MG63 (cell line): Measurements from ENCODE around the gene F13A1. TPM values are rescaled to one million over a fixed set of nuclear protein-coding genes. Genes with fewer than 3 reads are reported as not detected.
A peak's percentile ranks its signal among the peaks of the same experiment; 100 is the strongest.

ENCODE experiments used
- DNase-seq: peaks from one replicate; pipeline ENCODE4 v3.0.0-alpha.2; 2020
- H3K27me3 ChIP-seq: fragments of 250-450 bp; sonication (Bioruptor Pico); 2 replicates; pipeline ENCODE4 v1.5.1; 2020; ENCODE audit warnings: mild to moderate bottlenecking, moderate library complexity
- H3K36me3 ChIP-seq: fragments of 250-450 bp; sonication (Bioruptor Pico); 2 replicates; pipeline ENCODE4 v1.5.1; 2020; ENCODE audit warnings: mild to moderate bottlenecking, moderate library complexity
- H3K4me3 ChIP-seq: fragments of 250-450 bp; sonication (Bioruptor Pico); 2 replicates; pipeline ENCODE4 v1.5.1; 2020; ENCODE audit warnings: mild to moderate bottlenecking, moderate library complexity
- H3K9me3 ChIP-seq: fragments of 250-450 bp; sonication (Bioruptor Pico); 2 replicates; pipeline ENCODE4 v1.5.1; 2020; ENCODE audit warnings: mild to moderate bottlenecking, moderate library complexity
- total RNA-seq: library from RNA; depleted of rRNA; stranded (reverse); fragments of >200 nt; shearing (Covaris generic); gene quantifications from 2 replicates; pipeline ENCODE4 v1.2.3, GENCODE V29; 2014; ENCODE audit warnings: low replicate concordance

The F13A1 gene
- total RNA-seq, 1 experiment from 2014 or later = not detected

DNA sequence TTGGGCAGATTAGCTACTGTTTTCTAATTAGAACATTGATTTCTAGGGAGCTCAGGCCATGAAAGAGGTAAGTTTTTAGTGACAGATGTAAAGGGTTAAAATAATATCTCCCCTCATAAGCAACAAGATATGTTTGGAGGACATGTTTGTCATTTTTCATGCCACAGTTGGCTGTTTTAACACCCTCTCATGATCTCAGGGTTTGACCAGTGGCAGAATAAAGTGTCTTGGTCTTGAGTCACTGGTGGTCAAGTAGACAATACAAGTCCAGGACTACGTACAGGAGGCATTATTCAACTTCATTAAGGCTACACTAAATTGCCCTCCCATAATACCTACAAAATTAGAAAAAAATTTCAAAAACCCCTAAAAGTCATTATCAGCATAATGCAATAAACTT lies 92.6 kb downstream of the F13A1 start:
- no peak for DNase-seq
- no peaks in the 10 kb centered on the region for H3K27me3 ChIP-seq
- no peak overlapping the region for H3K4me3 ChIP-seq
- no peaks in the 10 kb centered on the region for H3K9me3 ChIP-seq
- H3K36me3 ChIP-seq = no peaks in the 10 kb centered on the region

DNA sequence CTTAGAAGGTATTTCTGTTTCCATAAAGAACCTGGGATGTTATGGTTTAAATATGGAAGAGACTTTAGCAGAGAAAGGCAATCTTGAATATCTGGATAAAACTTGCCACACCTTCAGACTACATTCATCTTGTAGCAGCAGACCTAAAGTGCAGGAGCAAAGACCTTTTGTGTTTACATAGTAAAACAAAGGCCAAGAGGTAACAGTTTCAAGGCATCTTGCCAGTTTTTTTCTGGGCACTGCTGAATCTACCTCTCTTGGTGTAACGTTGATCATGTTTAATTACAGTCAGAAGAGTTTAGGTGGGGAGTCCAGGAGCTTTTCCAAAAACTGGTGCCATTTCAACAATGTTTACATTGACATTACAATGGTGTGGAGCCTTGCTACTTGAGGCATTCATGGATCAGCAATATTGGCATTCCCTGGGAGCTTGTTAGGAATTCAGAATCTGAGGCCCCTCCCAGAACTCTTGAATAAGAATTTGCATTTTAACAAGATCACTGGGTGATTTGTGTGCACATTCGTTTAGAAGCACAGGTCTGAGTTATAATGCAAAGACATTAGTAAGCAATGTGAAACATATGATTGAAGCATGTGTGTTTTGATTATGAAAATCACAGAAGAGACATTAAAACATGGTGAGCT lies 94.5 kb downstream of the F13A1 start:
- no peak for DNase-seq
- no peak overlapping the region for H3K4me3 ChIP-seq
- H3K27me3 ChIP-seq = no peaks in the 10 kb centered on the region
- no peaks in the 10 kb centered on the region for H3K36me3 ChIP-seq
- H3K9me3 ChIP-seq = no peaks in the 10 kb centered on the region

- DNase-seq = no peak
- no peaks in the 10 kb centered on the region for H3K36me3 ChIP-seq
- H3K4me3 ChIP-seq = no peak overlapping the region
- H3K27me3 ChIP-seq = no peaks in the 10 kb centered on the region
- no peaks in the 10 kb centered on the region for H3K9me3 ChIP-seq
Observed at GRCh38 chr6:6224933-6225486, 95.5 kb downstream of the F13A1 start.

GRCh38 chr6:6221787-6222535 lies 98.5 kb downstream of the F13A1 start:
- no peak for DNase-seq
- no peak overlapping the region for H3K4me3 ChIP-seq
- no peaks in the 10 kb centered on the region for H3K36me3 ChIP-seq
- H3K27me3 ChIP-seq = no peaks in the 10 kb centered on the region
- H3K9me3 ChIP-seq = no peaks in the 10 kb centered on the region

DNA sequence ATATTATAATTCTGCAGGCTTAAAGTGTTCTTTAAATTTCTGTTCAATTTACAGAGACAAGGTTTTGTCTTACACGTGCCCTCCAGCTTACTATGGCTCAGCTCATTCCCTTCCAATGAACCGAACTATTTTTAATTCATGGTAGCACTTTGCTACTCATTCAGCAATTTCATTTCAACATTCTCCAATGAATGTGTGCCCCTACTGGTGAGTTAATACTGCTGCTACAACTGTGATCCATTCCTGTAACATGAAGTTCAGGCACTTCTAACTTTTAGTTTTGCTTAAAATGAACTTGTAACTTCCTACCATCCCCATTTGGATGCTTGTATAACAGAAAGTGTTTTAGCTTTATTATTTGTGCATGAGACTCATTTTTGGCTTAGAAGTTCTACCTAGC lies 99.7 kb downstream of the F13A1 start:
- Histone ChIP-seq H3K36me3 (no peaks in the 10 kb centered on the region), H3K9me3 (no peaks in the 10 kb centered on the region), H3K27me3 (no peaks in the 10 kb centered on the region), H3K4me3 (no peak overlapping the region)
- DNase-seq = no peak

DNA sequence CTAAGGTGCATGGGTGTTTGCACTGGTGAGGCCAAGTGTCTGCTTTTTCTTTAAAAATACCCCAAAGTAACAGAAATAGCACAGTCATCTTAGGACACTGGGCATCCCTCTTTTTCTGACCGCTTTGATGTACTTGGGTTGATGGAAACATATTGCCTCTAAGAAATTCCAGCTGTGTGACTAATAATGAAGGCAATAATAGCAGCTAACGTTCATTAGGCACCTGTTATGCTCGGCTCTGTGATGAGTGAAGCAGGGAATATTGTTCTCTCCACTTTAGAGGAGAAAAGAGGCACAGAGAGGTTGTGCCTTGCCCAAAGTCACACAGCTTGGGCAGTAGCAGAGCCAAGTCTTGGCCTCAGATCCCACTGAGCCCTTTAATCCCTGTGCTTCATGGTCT lies 100.7 kb downstream of the F13A1 start:
- no peak for DNase-seq
- Histone ChIP-seq H3K9me3 (no peaks in the 10 kb centered on the region), H3K27me3 (no peaks in the 10 kb centered on the region), H3K36me3 (no peaks in the 10 kb centered on the region), H3K4me3 (no peak overlapping the region)

- DNase-seq = peak; percentile 16
- H3K9me3 ChIP-seq = no peaks in the 10 kb centered on the region
- H3K27me3 ChIP-seq = no peaks in the 10 kb centered on the region
- H3K4me3 ChIP-seq = no peak overlapping the region
- no peaks in the 10 kb centered on the region for H3K36me3 ChIP-seq
Observed at GRCh38 chr6:6218759-6219085, 101.7 kb downstream of the F13A1 start.

GRCh38 chr6:6217855-6218758 lies 102.4 kb downstream of the F13A1 start:
- Histone ChIP-seq H3K4me3 (no peak overlapping the region), H3K27me3 (no peaks in the 10 kb centered on the region)

GRCh38 chr6:6210994-6211393 lies 109.5 kb downstream of the F13A1 start:
- no peaks in the 10 kb centered on the region for H3K36me3 ChIP-seq
- H3K27me3 ChIP-seq = no peaks in the 10 kb centered on the region
- H3K4me3 ChIP-seq = no peak overlapping the region
- no peaks in the 10 kb centered on the region for H3K9me3 ChIP-seq
- no peak for DNase-seq

More at GRCh38 chr6:6217855-6218758, 102.4 kb downstream of the F13A1 start:
- H3K36me3 ChIP-seq = no peaks in the 10 kb centered on the region
- no peak for DNase-seq
- no peaks in the 10 kb centered on the region for H3K9me3 ChIP-seq

DNA sequence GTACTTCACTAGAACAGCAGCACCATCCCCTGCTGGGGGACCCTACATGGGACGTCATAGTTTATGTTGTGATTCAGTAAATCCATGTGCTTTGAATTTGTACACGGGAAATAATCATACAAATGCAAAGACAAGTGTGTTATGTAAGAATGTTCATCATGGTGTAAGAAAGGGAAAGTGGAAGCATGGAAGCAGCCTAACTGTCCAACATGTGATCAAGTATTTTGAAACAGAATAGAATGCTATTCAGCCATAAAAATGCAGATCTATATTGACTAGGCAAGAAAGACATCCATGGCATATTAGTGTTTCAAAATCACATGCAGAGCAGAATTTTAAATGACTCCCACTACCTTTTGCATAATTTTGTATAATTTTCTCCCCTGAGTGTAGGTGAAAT lies 117.6 kb downstream of the F13A1 start:
- H3K27me3 ChIP-seq = no peaks in the 10 kb centered on the region
- no peaks in the 10 kb centered on the region for H3K9me3 ChIP-seq
- no peaks in the 10 kb centered on the region for H3K36me3 ChIP-seq
- no peak for DNase-seq
- H3K4me3 ChIP-seq = no peak overlapping the region

DNA sequence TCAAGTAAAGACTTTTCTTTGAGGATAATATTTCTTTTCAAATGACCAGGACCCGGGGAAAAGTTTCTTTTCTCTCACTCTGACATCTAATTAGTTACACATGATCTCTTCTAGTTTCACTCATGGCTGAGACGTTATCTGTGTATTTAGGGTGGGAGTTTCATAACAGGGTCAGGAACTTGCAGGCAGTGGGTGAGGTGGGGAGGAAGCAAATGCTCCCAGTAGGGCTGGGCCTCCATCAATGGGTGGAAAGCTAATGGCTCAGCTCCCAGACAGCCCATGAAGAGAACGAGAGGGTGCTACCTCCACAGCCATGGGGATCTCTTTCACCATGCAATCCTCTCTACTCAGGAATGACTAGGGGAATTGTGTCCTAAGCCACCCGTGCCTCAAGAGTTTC lies 119.3 kb downstream of the F13A1 start:
- Histone ChIP-seq H3K27me3 (no peaks in the 10 kb centered on the region), H3K4me3 (no peak overlapping the region), H3K9me3 (no peaks in the 10 kb centered on the region), H3K36me3 (no peaks in the 10 kb centered on the region)
- no peak for DNase-seq

DNA sequence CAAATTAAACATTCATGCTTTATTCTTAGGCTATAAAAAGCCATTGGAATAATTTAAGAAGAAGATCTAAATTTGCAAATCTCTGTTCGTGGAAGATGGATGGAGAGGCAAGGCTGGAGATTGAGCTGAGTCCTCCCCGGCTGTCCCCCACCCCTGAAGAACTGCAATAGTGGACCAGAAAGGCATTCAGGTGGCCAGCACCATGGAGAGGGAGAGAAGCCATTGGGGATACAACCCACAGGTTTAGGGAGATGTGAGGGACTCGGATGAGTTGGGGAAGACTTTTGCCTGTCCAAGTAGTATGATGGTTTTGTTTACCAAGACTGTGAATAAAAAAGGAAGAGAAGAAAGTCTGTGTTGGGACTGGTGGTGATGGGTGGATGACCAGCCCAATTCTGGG lies 120.8 kb downstream of the F13A1 start:
- no peak for DNase-seq
- no peak overlapping the region for H3K4me3 ChIP-seq
- no peaks in the 10 kb centered on the region for H3K36me3 ChIP-seq
- no peaks in the 10 kb centered on the region for H3K27me3 ChIP-seq
- no peaks in the 10 kb centered on the region for H3K9me3 ChIP-seq

DNA sequence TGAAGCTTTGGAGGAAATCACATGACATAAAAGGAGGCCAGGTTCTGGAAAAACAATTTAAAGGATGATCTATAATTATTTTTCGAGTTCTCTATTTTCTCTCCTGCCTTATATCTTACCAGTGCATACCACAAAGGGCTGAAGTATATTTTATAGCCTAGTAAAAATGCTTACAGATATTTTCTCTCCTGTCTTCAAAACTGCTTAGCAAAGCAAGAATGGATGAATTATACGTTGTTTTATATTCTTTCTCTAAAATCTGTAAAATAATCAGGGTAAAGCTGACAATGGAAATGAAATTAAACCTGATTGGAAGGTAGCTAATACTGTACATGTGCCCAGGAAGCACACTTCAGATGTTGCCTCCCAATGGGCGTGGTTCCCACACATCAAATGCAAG lies 123.7 kb downstream of the F13A1 start:
- no peak overlapping the region for H3K4me3 ChIP-seq
- no peaks in the 10 kb centered on the region for H3K9me3 ChIP-seq
- no peaks in the 10 kb centered on the region for H3K36me3 ChIP-seq
- no peak for DNase-seq
- no peaks in the 10 kb centered on the region for H3K27me3 ChIP-seq

- no peaks in the 10 kb centered on the region for H3K27me3 ChIP-seq
- no peaks in the 10 kb centered on the region for H3K9me3 ChIP-seq
- H3K36me3 ChIP-seq = no peaks in the 10 kb centered on the region
- DNase-seq = no peak
- H3K4me3 ChIP-seq = no peak overlapping the region
Observed at GRCh38 chr6:6195080-6195479, 125.4 kb downstream of the F13A1 start.

DNA sequence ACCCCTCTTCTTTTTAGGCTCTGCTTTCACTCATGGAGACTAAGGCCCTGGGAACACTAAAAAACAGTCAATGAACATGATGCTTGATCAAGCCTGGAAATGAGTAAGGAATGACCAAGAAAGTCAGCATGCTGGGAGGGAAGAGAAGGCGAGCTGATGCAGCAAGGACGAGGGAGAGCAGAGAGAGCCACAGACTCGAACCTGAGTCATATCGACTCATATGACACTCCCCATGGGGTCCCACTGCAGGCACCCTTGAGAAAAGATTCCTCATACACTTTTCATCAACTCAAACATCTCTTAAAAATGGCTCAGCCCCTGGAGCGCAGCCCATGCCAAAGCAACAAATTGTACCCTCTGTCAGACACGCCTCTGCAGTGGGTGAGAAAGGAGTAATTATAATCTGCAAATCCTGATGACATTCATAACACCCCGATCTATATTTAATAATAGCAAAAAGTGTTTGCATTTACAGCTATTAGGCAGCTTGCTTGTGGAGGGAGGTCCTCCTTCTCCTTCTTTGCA lies 127.2 kb downstream of the F13A1 start:
- peak; percentile 14 for DNase-seq
- H3K27me3 ChIP-seq = no peaks in the 10 kb centered on the region
- H3K4me3 ChIP-seq = no peak overlapping the region
- H3K9me3 ChIP-seq = no peaks in the 10 kb centered on the region
- H3K36me3 ChIP-seq = no peaks in the 10 kb centered on the region

GRCh38 chr6:6191909-6192308 lies 128.6 kb downstream of the F13A1 start:
- Histone ChIP-seq H3K4me3 (no peak overlapping the region), H3K36me3 (no peaks in the 10 kb centered on the region), H3K9me3 (no peaks in the 10 kb centered on the region), H3K27me3 (no peaks in the 10 kb centered on the region)
- DNase-seq = no peak

GRCh38 chr6:6191476-6191875 lies 129.0 kb downstream of the F13A1 start:
- Histone ChIP-seq H3K27me3 (no peaks in the 10 kb centered on the region), H3K36me3 (no peaks in the 10 kb centered on the region), H3K9me3 (no peaks in the 10 kb centered on the region), H3K4me3 (no peak overlapping the region)
- DNase-seq = no peak
